ENCODE results near the gene JAKMIP2. TPM values are rescaled to one million over a fixed set of nuclear protein-coding genes. Genes with fewer than 3 reads are reported as not detected.

JAKMIP2 gene
- total and polyA plus RNA-seq, 2 experiments from 2014 or later, result 0.23 TPM; not detected in 1

- in situ Hi-C loops (cut with MboI), result no loop called here
- WGBS, 2 experiments (ENCODE audit: low coverage in 1 of 2, low lambda C conversion rate in 2 of 2, missing lambda C conversion rate in 2 of 2), result 5 to 6% methylated on average over 3 of the region's 3 CpGs
- no peak overlapping the region for H2AFZ ChIP-seq
- no peaks in the 10 kb centered on the region for H4K20me1 ChIP-seq (ENCODE audit: insufficient read depth)
- H3K27ac ChIP-seq, result no peak overlapping the region
- no peaks in the 10 kb centered on the region for H3F3A ChIP-seq (ENCODE audit: insufficient read depth)
- H3K79me2 ChIP-seq (ENCODE audit: insufficient read depth), result no peaks in the 10 kb centered on the region
- no peaks in the 10 kb centered on the region for H3K27me3 ChIP-seq (replicated peaks; ENCODE audit: insufficient read depth)
- no peak for DNase-seq
- no peaks in the 10 kb centered on the region for H3K9me3 ChIP-seq (ENCODE audit: low read depth)
- no peaks in the 10 kb centered on the region for H3K36me3 ChIP-seq (ENCODE audit: low read depth)
- H3K4me2 ChIP-seq (ENCODE audit: unreplicated experiment), result no peak overlapping the region
- H3K4me3 ChIP-seq, result no peak overlapping the region
- H3K9ac ChIP-seq, result no peak overlapping the region
- H3K9me2 ChIP-seq (ENCODE audit: insufficient read depth), result no peaks in the 10 kb centered on the region
- TF ChIP-seq EZH2 (IDR thresholded peaks at IDR 0.05; ENCODE audit: insufficient read depth, poor library complexity, severe bottlenecking) (no peak), EZH2phosphoT487 (IDR thresholded peaks at IDR 0.05; ENCODE audit: insufficient read depth, low read depth) (no peak)
- no peaks in the 10 kb centered on the region for H3K4me1 ChIP-seq (ENCODE audit: insufficient read depth)
Measured at GRCh38 chr5:147737921-147738320, 44.6 kb downstream of the JAKMIP2 start.

- in situ Hi-C loops (cut with MboI), result no loop called here
- Histone ChIP-seq H3K9ac (no peak overlapping the region), H3K4me3 (no peak overlapping the region), H3K27me3 (replicated peaks; ENCODE audit: insufficient read depth) (no peaks in the 10 kb centered on the region), H4K20me1 (ENCODE audit: insufficient read depth) (no peaks in the 10 kb centered on the region), H2AFZ (no peak overlapping the region), H3K9me2 (ENCODE audit: insufficient read depth) (no peaks in the 10 kb centered on the region), H3K27ac (no peak overlapping the region), H3K79me2 (ENCODE audit: insufficient read depth) (no peaks in the 10 kb centered on the region), H3K4me1 (ENCODE audit: insufficient read depth) (no peaks in the 10 kb centered on the region), H3F3A (ENCODE audit: insufficient read depth) (no peaks in the 10 kb centered on the region), H3K4me2 (ENCODE audit: unreplicated experiment) (no peak overlapping the region), H3K36me3 (ENCODE audit: low read depth) (no peaks in the 10 kb centered on the region), H3K9me3 (ENCODE audit: low read depth) (no peaks in the 10 kb centered on the region)
- TF ChIP-seq EZH2 (IDR thresholded peaks at IDR 0.05; ENCODE audit: insufficient read depth, poor library complexity, severe bottlenecking) (no peak), EZH2phosphoT487 (IDR thresholded peaks at IDR 0.05; ENCODE audit: insufficient read depth, low read depth) (no peak)
- no peak for DNase-seq
Measured at GRCh38 chr5:147735621-147736125, 46.9 kb downstream of the JAKMIP2 start.

- no peaks in the 10 kb centered on the region for H3K9me3 ChIP-seq (ENCODE audit: low read depth)
- no peaks in the 10 kb centered on the region for H3F3A ChIP-seq (ENCODE audit: insufficient read depth)
- no peak for DNase-seq
- H3K27ac ChIP-seq, result no peak overlapping the region
- no peak overlapping the region for H3K4me2 ChIP-seq (ENCODE audit: unreplicated experiment)
- in situ Hi-C loops (cut with MboI), result no loop called here
- H4K20me1 ChIP-seq (ENCODE audit: insufficient read depth), result no peaks in the 10 kb centered on the region
- no peaks in the 10 kb centered on the region for H3K36me3 ChIP-seq (ENCODE audit: low read depth)
- no peak overlapping the region for H3K4me3 ChIP-seq
- H3K9me2 ChIP-seq (ENCODE audit: insufficient read depth), result no peaks in the 10 kb centered on the region
- H2AFZ ChIP-seq, result no peak overlapping the region
- H3K4me1 ChIP-seq (ENCODE audit: insufficient read depth), result no peaks in the 10 kb centered on the region
- H3K27me3 ChIP-seq (replicated peaks; ENCODE audit: insufficient read depth), result no peaks in the 10 kb centered on the region
- 15 to 18% methylated on average over 4 of the region's 4 CpGs for WGBS, 2 experiments (ENCODE audit: low coverage in 1 of 2, low lambda C conversion rate in 2 of 2, missing lambda C conversion rate in 2 of 2)
- TF ChIP-seq EZH2 (IDR thresholded peaks at IDR 0.05; ENCODE audit: insufficient read depth, poor library complexity, severe bottlenecking) (no peak), EZH2phosphoT487 (IDR thresholded peaks at IDR 0.05; ENCODE audit: insufficient read depth, low read depth) (no peak)
- no peaks in the 10 kb centered on the region for H3K79me2 ChIP-seq (ENCODE audit: insufficient read depth)
- H3K9ac ChIP-seq, result no peak overlapping the region
Measured at GRCh38 chr5:147734894-147735293, 47.6 kb downstream of the JAKMIP2 start.

- Histone ChIP-seq H2AFZ (no peak overlapping the region), H3K4me1 (ENCODE audit: insufficient read depth) (no peaks in the 10 kb centered on the region), H3K27me3 (replicated peaks; ENCODE audit: insufficient read depth) (no peaks in the 10 kb centered on the region), H3F3A (ENCODE audit: insufficient read depth) (no peaks in the 10 kb centered on the region), H3K4me2 (ENCODE audit: unreplicated experiment) (no peak overlapping the region), H3K9me2 (ENCODE audit: insufficient read depth) (no peaks in the 10 kb centered on the region), H4K20me1 (ENCODE audit: insufficient read depth) (no peaks in the 10 kb centered on the region), H3K27ac (no peak overlapping the region), H3K4me3 (no peak overlapping the region), H3K36me3 (ENCODE audit: low read depth) (no peaks in the 10 kb centered on the region), H3K79me2 (ENCODE audit: insufficient read depth) (no peaks in the 10 kb centered on the region), H3K9me3 (ENCODE audit: low read depth) (no peaks in the 10 kb centered on the region), H3K9ac (no peak overlapping the region)
- in situ Hi-C loops (cut with MboI), result no loop called here
- DNase-seq, result no peak
- WGBS, 2 experiments (ENCODE audit: low coverage in 1 of 2, low lambda C conversion rate in 2 of 2, missing lambda C conversion rate in 2 of 2), result 22 to 27% methylated on average over 1 of the region's 1 CpG
- TF ChIP-seq EZH2phosphoT487 (IDR thresholded peaks at IDR 0.05; ENCODE audit: insufficient read depth, low read depth) (no peak), EZH2 (IDR thresholded peaks at IDR 0.05; ENCODE audit: insufficient read depth, poor library complexity, severe bottlenecking) (no peak)
Measured at GRCh38 chr5:147733075-147733474, 49.5 kb downstream of the JAKMIP2 start.

GRCh38 chr5:147732291-147732883, 50.1 kb downstream of the JAKMIP2 start:
- H3F3A ChIP-seq (ENCODE audit: insufficient read depth), result no peaks in the 10 kb centered on the region
- H3K9me2 ChIP-seq (ENCODE audit: insufficient read depth), result no peaks in the 10 kb centered on the region
- no peaks in the 10 kb centered on the region for H3K9me3 ChIP-seq (ENCODE audit: low read depth)
- TF ChIP-seq EZH2 (IDR thresholded peaks at IDR 0.05; ENCODE audit: insufficient read depth, poor library complexity, severe bottlenecking) (no peak), EZH2phosphoT487 (IDR thresholded peaks at IDR 0.05; ENCODE audit: insufficient read depth, low read depth) (no peak)
- no peak for DNase-seq
- H3K9ac ChIP-seq, result no peak overlapping the region
- H3K79me2 ChIP-seq (ENCODE audit: insufficient read depth), result no peaks in the 10 kb centered on the region
- H2AFZ ChIP-seq, result no peak overlapping the region
- no peaks in the 10 kb centered on the region for H3K4me1 ChIP-seq (ENCODE audit: insufficient read depth)
- in situ Hi-C loops (cut with MboI), result no loop called here
- no peaks in the 10 kb centered on the region for H3K36me3 ChIP-seq (ENCODE audit: low read depth)
- no peaks in the 10 kb centered on the region for H4K20me1 ChIP-seq (ENCODE audit: insufficient read depth)
- H3K27ac ChIP-seq, result no peak overlapping the region
- H3K4me3 ChIP-seq, result no peak overlapping the region
- 3 to 9% methylated on average over 4 of the region's 4 CpGs for WGBS, 2 experiments (ENCODE audit: low coverage in 1 of 2, low lambda C conversion rate in 2 of 2, missing lambda C conversion rate in 2 of 2)
- H3K27me3 ChIP-seq (replicated peaks; ENCODE audit: insufficient read depth), result no peaks in the 10 kb centered on the region
- H3K4me2 ChIP-seq (ENCODE audit: unreplicated experiment), result no peak overlapping the region

Measured in GM23248 (cell line).